DMS53 treated with DMSO at 0.1 percent for 48 hours (cell line): Measurements from ENCODE around the gene THPO.

Source experiments
- DNase-seq: peaks from one replicate; lab custom pipeline; 2025; ENCODE audit not compliant: unreplicated experiment; lab: John Stamatoyannopoulos, UW

Gene THPO

GRCh38 chr3:184335661-184336546 is 42.1 kb downstream of the THPO start:
- peak; percentile 70 for DNase-seq

- DNase-seq = peak; percentile 70
These were observed 42.7 kb downstream of the THPO start for GRCh38 chr3:184335291-184335660.

- DNase-seq = no peak
These were observed 43.4 kb downstream of the THPO start for GRCh38 chr3:184334470-184335158.

GRCh38 chr3:184333700-184334099 is 44.3 kb downstream of the THPO start:
- no peak for DNase-seq

GRCh38 chr3:184333190-184333589 is 44.8 kb downstream of the THPO start:
- DNase-seq = no peak

- no peak for DNase-seq
These were observed 45.5 kb downstream of the THPO start for GRCh38 chr3:184332370-184333090.

GRCh38 chr3:184328516-184328915 is 49.5 kb downstream of the THPO start:
- no peak for DNase-seq

- no peak for DNase-seq
These were observed 50.8 kb downstream of the THPO start for GRCh38 chr3:184327171-184327570.

- no peak for DNase-seq
These were observed 52.2 kb downstream of the THPO start for GRCh38 chr3:184325715-184326369.

- DNase-seq = no peak
These were observed 52.7 kb downstream of the THPO start for GRCh38 chr3:184325269-184325668.

- DNase-seq = no peak
These were observed 54.3 kb downstream of the THPO start for GRCh38 chr3:184323696-184324095.

- no peak for DNase-seq
These were observed 55.1 kb downstream of the THPO start for GRCh38 chr3:184322731-184323487.
